Activated CD8-positive, alpha-beta T cell treated with anti-CD3 and anti-CD28 coated beads, Interleukin-2, amount 10 ng/mL, durations not matched to agents 7 days and 5 days (primary cell): Measurements from ENCODE around the gene CCDC40. TPM values are rescaled to one million over a fixed set of nuclear protein-coding genes. Genes with fewer than 3 reads are reported as not detected.

Experiments used
- ATAC-seq: fragments of 150-1000 bp; cut with Tn5 transposase; one replicate; pipeline ENCODE4 v1.10.0; 2021; ENCODE audit warnings: moderate library complexity
- CTCF ChIA-PET: fragments of 350-600 bp; sonication (Branson Sonifier 250); formaldehyde crosslinking; loops from one replicate; lab custom pipeline; 2021; ENCODE audit warnings: antibody characterized with exemption; lab: Charles Lee
- POLR2A ChIA-PET: fragments of 350-600 bp; sonication (Branson Sonifier 250); formaldehyde crosslinking; loops from one replicate; lab custom pipeline; 2021; ENCODE audit warnings: antibody characterized with exemption; lab: Charles Lee
- DNase-seq: peaks from one replicate; pipeline ENCODE4 v3.0.0-alpha.2; 2020
- H3K27ac Mint-ChIP-seq: one replicate; pipeline ENCODE4 v1.8.0; 2021; ENCODE audit warnings: mild to moderate bottlenecking, mixed read lengths
- H3K27me3 Mint-ChIP-seq: one replicate; pipeline ENCODE4 v1.8.0; 2021; ENCODE audit warnings: low read depth, mixed read lengths
- H3K36me3 Mint-ChIP-seq: one replicate; pipeline ENCODE4 v1.8.0; 2021; ENCODE audit warnings: low read depth, mixed read lengths
- H3K4me1 Mint-ChIP-seq: one replicate; pipeline ENCODE4 v1.8.0; 2021; ENCODE audit warnings: low read depth, mixed read lengths
- H3K4me3 Mint-ChIP-seq: one replicate; pipeline ENCODE4 v1.8.0; 2021; ENCODE audit warnings: mild to moderate bottlenecking, mixed read lengths
- H3K9me3 Mint-ChIP-seq: one replicate; pipeline ENCODE4 v1.8.0; 2022; ENCODE audit warnings: mixed read lengths; ENCODE audit not compliant: insufficient read depth
- total RNA-seq, 2 experiments: library from RNA; stranded (reverse); gene quantifications; one replicate each; pipeline ENCODE4 v1.2.3, GENCODE V29; 2021

CCDC40 gene, protein sequence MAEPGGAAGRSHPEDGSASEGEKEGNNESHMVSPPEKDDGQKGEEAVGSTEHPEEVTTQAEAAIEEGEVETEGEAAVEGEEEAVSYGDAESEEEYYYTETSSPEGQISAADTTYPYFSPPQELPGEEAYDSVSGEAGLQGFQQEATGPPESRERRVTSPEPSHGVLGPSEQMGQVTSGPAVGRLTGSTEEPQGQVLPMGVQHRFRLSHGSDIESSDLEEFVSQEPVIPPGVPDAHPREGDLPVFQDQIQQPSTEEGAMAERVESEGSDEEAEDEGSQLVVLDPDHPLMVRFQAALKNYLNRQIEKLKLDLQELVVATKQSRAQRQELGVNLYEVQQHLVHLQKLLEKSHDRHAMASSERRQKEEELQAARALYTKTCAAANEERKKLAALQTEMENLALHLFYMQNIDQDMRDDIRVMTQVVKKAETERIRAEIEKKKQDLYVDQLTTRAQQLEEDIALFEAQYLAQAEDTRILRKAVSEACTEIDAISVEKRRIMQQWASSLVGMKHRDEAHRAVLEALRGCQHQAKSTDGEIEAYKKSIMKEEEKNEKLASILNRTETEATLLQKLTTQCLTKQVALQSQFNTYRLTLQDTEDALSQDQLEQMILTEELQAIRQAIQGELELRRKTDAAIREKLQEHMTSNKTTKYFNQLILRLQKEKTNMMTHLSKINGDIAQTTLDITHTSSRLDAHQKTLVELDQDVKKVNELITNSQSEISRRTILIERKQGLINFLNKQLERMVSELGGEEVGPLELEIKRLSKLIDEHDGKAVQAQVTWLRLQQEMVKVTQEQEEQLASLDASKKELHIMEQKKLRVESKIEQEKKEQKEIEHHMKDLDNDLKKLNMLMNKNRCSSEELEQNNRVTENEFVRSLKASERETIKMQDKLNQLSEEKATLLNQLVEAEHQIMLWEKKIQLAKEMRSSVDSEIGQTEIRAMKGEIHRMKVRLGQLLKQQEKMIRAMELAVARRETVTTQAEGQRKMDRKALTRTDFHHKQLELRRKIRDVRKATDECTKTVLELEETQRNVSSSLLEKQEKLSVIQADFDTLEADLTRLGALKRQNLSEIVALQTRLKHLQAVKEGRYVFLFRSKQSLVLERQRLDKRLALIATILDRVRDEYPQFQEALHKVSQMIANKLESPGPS
- total RNA-seq: not detected

GRCh38 chr17:80035937-80036714 is at the start of gene CCDC40:
CCDC40 (plus strand) TSS chr17:80036642; CDS start chr17:80036663, 21 bp downstream.
- no peaks in the 10 kb centered on the region for H3K9me3 Mint-ChIP-seq
- POLR2A ChIA-PET: no interaction called here
- ATAC-seq (peak; percentile 84), DNase-seq (peak; percentile 80)
- peaks cover 33% of the 10 kb centered on the region for H3K27me3 Mint-ChIP-seq
- CTCF ChIA-PET: no interaction called here
- peak within 1 kb of the TSS; percentile 78 for H3K4me3 Mint-ChIP-seq
- H3K4me1 Mint-ChIP-seq: peaks cover 14% of the 10 kb centered on the region
- no peaks in the 10 kb centered on the region for H3K36me3 Mint-ChIP-seq
- peak within 1 kb of the TSS; percentile 70 for H3K27ac Mint-ChIP-seq

DNA sequence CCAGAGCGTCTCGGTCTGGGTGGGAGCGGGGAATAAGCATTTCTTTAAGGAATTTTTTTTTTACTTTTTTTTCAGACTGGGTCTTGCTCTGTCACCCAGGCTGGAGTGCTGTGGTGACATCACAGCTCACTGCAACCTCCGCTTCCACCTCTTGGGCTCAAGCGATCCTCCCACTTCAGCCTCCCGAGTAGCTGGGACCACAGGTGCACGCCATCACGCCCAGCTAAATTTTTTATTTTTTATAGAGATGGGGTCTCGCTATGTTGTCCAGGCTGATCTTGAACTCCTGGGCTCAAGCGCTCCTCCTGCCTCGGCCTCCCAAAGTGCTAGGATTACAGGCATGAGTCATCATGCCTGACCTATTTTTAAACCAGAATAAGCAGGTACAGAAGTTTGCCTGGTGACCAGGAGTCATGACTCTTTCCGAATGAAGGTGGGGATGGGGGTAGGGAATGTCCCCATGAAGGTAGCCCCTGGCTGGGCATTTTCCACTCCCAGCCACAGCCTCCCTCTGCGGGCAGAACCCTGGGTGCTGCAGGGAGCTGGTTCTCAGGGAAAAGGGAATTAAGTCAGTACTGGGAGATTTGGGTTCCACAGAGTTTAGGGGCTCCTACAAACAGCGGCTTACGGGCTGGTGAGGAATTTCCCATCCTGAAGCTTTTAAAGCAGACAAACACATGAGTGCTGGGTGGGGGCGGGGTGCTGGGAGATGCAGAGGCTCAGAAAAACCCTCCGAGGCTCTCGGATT is 49.1 kb upstream of the CCDC40 start:
- Mint-ChIP-seq H3K36me3 (no peaks in the 10 kb centered on the region), H3K27me3 (no peaks in the 10 kb centered on the region), H3K27ac (no peak overlapping the region), H3K4me1 (peaks cover 11% of the 10 kb centered on the region), H3K9me3 (no peaks in the 10 kb centered on the region), H3K4me3 (no peak overlapping the region)
- CTCF ChIA-PET: interaction anchor here (1.6 kb wide), 1 partner anchor 10 kb away, joined by 4 read pairs; no protein-coding TSS in a partner anchor
- POLR2A ChIA-PET: no interaction called here
- no peak for DNase-seq
- ATAC-seq: no peak

- Mint-ChIP-seq H3K4me3 (no peak overlapping the region), H3K9me3 (no peaks in the 10 kb centered on the region), H3K36me3 (no peaks in the 10 kb centered on the region), H3K27me3 (no peaks in the 10 kb centered on the region), H3K4me1 (peaks cover 16% of the 10 kb centered on the region), H3K27ac (no peak overlapping the region)
- ATAC-seq (no peak), DNase-seq (no peak)
- ChIA-PET CTCF (interaction anchor here (1.0 kb wide), 1 partner anchor 18 kb away, joined by 3 read pairs; no protein-coding TSS in a partner anchor), POLR2A (no interaction called here)
Measured at GRCh38 chr17:79987935-79988184, 48.6 kb upstream of the CCDC40 start.

DNA sequence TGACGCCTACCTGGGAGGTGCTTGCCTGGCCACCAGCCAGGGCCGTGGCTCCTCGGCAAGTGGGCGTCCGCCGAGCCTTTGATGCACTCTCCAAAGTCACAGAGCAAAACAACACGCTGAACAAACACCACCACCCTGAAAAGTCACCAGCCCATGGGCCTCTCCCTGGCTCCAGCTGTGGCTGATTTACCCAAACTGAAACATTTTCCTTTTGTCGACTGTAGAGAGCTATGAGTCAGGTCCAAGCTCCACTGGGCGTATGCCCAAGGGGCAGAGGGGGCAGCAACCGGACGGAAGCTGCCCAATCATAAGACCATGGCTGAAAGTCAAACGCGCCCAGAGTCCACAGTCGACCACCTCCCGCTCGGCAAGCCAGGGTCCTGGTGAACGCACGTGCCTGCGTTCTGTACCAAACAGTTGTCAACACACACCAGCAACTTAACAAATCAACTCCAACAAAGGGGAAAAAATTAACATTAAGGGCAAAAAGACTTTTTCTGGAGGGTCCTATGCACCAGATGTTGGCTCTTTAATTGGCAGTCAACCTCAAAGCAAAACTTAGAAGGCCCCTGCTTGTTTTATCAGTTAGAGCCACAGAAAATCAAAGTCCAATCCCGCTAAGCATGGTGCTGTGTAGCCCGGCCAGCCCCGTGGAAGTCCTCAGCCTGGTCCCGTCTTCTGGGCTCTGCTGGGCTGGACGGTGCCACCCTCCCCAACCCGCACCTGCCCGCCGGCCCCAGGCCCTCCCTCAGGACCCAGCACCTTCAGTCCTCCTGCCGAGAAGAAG is 48.1 kb upstream of the CCDC40 start:
- no peak for ATAC-seq
- ChIA-PET CTCF (interaction anchor here (1.0 kb wide), 1 partner anchor 18 kb away, joined by 3 read pairs; no protein-coding TSS in a partner anchor), POLR2A (no interaction called here)
- Mint-ChIP-seq H3K4me3 (no peak overlapping the region), H3K36me3 (no peaks in the 10 kb centered on the region), H3K9me3 (no peaks in the 10 kb centered on the region), H3K27me3 (no peaks in the 10 kb centered on the region), H3K4me1 (peaks cover 21% of the 10 kb centered on the region), H3K27ac (no peak overlapping the region)
- DNase-seq: no peak

GRCh38 chr17:79989106-79989835 is 47.2 kb upstream of the CCDC40 start:
- H3K9me3 Mint-ChIP-seq: no peaks in the 10 kb centered on the region
- no peak for ATAC-seq
- no peaks in the 10 kb centered on the region for H3K36me3 Mint-ChIP-seq
- ChIA-PET CTCF (no interaction called here), POLR2A (no interaction called here)
- DNase-seq: no peak
- H3K27ac Mint-ChIP-seq: no peak overlapping the region
- peaks cover 29% of the 10 kb centered on the region for H3K4me1 Mint-ChIP-seq
- H3K27me3 Mint-ChIP-seq: no peaks in the 10 kb centered on the region
- H3K4me3 Mint-ChIP-seq: no peak overlapping the region

- POLR2A ChIA-PET: no interaction called here
- no peaks in the 10 kb centered on the region for H3K36me3 Mint-ChIP-seq
- DNase-seq (no peak), ATAC-seq (no peak)
- H3K4me3 Mint-ChIP-seq: no peak overlapping the region
- CTCF ChIA-PET: interaction anchor here (1.1 to 1.4 kb wide), 2 partner anchors 10 to 20 kb away, joined by 3 read pairs; no protein-coding TSS in a partner anchor
- H3K9me3 Mint-ChIP-seq: no peaks in the 10 kb centered on the region
- no peaks in the 10 kb centered on the region for H3K27me3 Mint-ChIP-seq
- H3K4me1 Mint-ChIP-seq: peaks cover 34% of the 10 kb centered on the region
- H3K27ac Mint-ChIP-seq: no peak overlapping the region
Measured at GRCh38 chr17:79990051-79990592, 46.3 kb upstream of the CCDC40 start.

GRCh38 chr17:79990704-79991103 is 45.7 kb upstream of the CCDC40 start:
- no peak for ATAC-seq
- Mint-ChIP-seq H3K36me3 (no peaks in the 10 kb centered on the region), H3K27me3 (no peaks in the 10 kb centered on the region), H3K4me1 (peaks cover 38% of the 10 kb centered on the region), H3K27ac (no peak overlapping the region), H3K9me3 (no peaks in the 10 kb centered on the region), H3K4me3 (peak overlapping the region; percentile 50)
- POLR2A ChIA-PET: no interaction called here
- CTCF ChIA-PET: interaction anchor here (1.1 to 1.4 kb wide), 2 partner anchors 9 to 20 kb away, joined by 3 read pairs; no protein-coding TSS in a partner anchor
- DNase-seq: no peak

- peak overlapping the region; percentile 43 for H3K27ac Mint-ChIP-seq
- POLR2A ChIA-PET: no interaction called here
- H3K9me3 Mint-ChIP-seq: no peaks in the 10 kb centered on the region
- CTCF ChIA-PET: interaction anchor here (1.0 to 2.8 kb wide), 10 partner anchors 9 to 202 kb away, joined by 3 to 10 read pairs (median 3); partner anchors contain the start of gene CBX4
- peak; percentile 89 for DNase-seq
- peaks cover 44% of the 10 kb centered on the region for H3K4me1 Mint-ChIP-seq
- H3K4me3 Mint-ChIP-seq: peak overlapping the region; percentile 70
- no peaks in the 10 kb centered on the region for H3K27me3 Mint-ChIP-seq
- H3K36me3 Mint-ChIP-seq: no peaks in the 10 kb centered on the region
- peak; percentile 91 for ATAC-seq
Measured at GRCh38 chr17:79991140-79991923, 45.1 kb upstream of the CCDC40 start.
